Measurements from ENCODE around the gene CDK8.

CDK8 gene

DNA sequence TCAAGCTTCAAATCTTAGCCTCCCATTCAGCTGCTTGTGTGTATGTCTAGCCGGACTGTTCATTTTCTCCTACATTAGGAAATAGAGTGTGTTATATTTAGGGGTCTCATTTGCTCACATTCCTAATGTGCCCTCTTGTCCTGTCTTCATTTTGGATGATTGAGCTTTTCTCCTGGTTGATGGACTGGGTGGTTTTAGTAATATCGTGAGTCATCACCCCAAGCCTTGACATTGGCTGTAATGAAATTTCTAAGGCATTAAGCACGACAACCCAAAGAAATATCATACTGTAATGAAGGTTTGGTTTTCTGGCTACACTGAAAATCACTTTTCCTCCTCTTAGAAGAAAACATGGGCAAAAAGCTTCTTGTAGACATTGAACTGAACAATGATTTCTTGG is 192.8 kb downstream of the CDK8 start:
- DNase-seq (ENCODE audit: low spot score): no peak

DNA sequence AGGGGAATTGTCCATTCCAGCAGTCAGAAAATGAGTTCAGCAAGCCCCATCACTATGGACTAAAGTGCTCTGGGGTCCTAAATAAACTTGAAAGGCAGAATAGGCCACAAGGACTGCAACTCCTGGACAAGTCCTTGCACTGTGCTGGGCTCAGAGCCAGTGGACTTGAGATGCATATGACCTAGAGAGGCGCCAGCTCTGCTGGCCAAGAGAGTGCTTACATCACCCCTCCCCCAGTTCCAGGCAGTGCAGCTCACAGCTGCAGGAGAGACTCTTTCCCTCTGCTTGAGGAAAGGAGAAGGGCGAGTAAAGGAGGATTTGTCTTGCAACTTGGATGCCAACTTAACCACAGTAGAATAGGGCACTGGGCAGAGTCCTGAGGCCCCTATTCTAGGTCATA is 194.1 kb downstream of the CDK8 start:
- no peak for DNase-seq (ENCODE audit: low spot score)

DNA sequence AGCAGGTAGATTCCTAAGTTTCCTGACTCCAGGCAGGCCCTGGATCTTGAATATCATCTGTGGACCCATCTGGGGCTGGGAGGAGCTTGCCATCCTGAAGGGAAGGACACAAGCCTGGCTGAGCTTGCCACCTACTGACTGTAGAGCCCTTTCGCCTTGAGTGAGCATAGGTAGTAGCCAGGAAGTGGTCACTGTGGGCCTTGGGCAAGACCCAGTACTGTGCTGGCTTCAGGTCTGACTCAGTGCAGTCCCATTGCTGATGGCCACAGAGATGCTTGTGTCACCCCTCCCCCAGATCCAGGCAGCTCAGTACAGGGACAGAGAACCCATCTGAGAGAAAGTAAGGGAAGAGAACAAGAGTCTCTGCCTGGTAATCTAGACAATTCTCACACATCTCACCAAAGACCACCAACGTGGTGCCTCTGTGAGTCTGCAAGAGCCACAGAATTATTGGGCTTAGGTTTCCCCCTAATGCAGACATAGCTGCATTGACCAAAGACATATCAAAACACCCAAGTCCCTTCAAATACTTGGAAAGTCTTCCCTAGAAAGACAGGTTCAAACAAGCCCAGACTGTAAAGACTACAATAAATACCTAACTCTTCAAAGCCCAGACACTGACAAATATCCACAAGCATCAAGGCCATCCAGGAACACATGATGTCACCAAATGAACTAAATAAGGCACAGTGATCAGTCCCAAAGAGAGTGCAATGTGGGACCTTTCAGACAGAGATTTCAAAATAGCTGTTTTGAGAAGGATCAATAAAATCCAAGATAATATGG is 195.3 kb downstream of the CDK8 start:
- DNase-seq (ENCODE audit: low spot score): no peak
